Panc1 (cell line): Measurements from ENCODE around the gene PFDN4. TPM values are rescaled to one million over a fixed set of nuclear protein-coding genes. Genes with fewer than 3 reads are reported as not detected.

Experiments used
- ATAC-seq: fragments of 200-7000 bp; cut with Tn5 transposase; 2 replicates; pipeline ENCODE4 v1.9.1; 2020; ENCODE audit warnings: mild to moderate bottlenecking, moderate library complexity
- BruUV-seq: library from RNA; stranded (reverse); fragments of 400-500 nt; replicated peaks from 2 replicates; lab custom pipeline; 2021; lab: Mats Ljungman, UMichigan
- CTCF ChIA-PET: fragments of 300-600 bp; sonication (Branson Sonifier 250); formaldehyde crosslinking; loops from one replicate; lab custom pipeline; 2022; ENCODE audit warnings: antibody characterized with exemption; lab: Charles Lee
- POLR2A ChIA-PET: fragments of 300-600 bp; sonication (Branson Sonifier 250); formaldehyde crosslinking; loops from one replicate; lab custom pipeline; 2022; ENCODE audit warnings: antibody characterized with exemption; lab: Charles Lee
- DNase-seq: peaks from one replicate; pipeline ENCODE4 v3.0.0-alpha.2; 2010; ENCODE audit warnings: low read depth, low spot score
- H3K27ac ChIP-seq: 2 replicates; pipeline ENCODE4 v1.5.1; 2011; ENCODE audit warnings: mild to moderate bottlenecking, low read length, inconsistent platforms
- H3K27me3 ChIP-seq: fragments of 200-500 bp; sonication (Bioruptor generic); 2 replicates; pipeline ENCODE4 v1.6.0; 2014; ENCODE audit warnings: low read length, inconsistent platforms; ENCODE audit not compliant: control insufficient read depth, insufficient read depth
- H3K36me3 ChIP-seq: fragments of 200-500 bp; sonication (Bioruptor generic); 2 replicates; pipeline ENCODE4 v1.5.1; 2014; ENCODE audit warnings: inconsistent platforms, mild to moderate bottlenecking, low read length, moderate library complexity; ENCODE audit not compliant: control insufficient read depth, insufficient read depth
- H3K4me1 ChIP-seq: 2 replicates; pipeline ENCODE4 v1.5.1; 2011; ENCODE audit warnings: inconsistent platforms, mild to moderate bottlenecking, low read length, moderate library complexity; ENCODE audit not compliant: control insufficient read depth, insufficient read depth
- H3K4me3 ChIP-seq, 2 experiments: 2 replicates each; pipeline ENCODE4 v1.5.1; 2011 to 2012; ENCODE audit warnings: low read depth in 2 of 2, low read length in 2 of 2, mild to moderate bottlenecking in 2 of 2, inconsistent platforms in 1 of 2, moderate library complexity in 1 of 2
- H3K9me3 ChIP-seq: fragments of 200-500 bp; sonication (Bioruptor generic); 2 replicates; pipeline ENCODE4 v1.5.1; 2014; ENCODE audit warnings: low read depth, mild to moderate bottlenecking, inconsistent platforms, low read length, moderate library complexity; ENCODE audit not compliant: control insufficient read depth, insufficient read depth
- CTCF ChIP-seq: fragments of 450-650 bp; IDR thresholded peaks from 2 replicates; pipeline ENCODE4 v1.5.1; 2017; ENCODE audit warnings: mild to moderate bottlenecking
- POLR2AphosphoS5 ChIP-seq: IDR thresholded peaks from 2 replicates; pipeline ENCODE4 v1.6.1; 2012; ENCODE audit warnings: mild to moderate bottlenecking, low read depth, low read length, moderate library complexity
- REST ChIP-seq, 2 experiments: IDR thresholded peaks; 2 replicates each; pipeline ENCODE4 v1.6.1; 2011 to 2012; ENCODE audit warnings: low read depth in 2 of 2, control low read depth in 1 of 2, low read length in 1 of 2, mild to moderate bottlenecking in 1 of 2, moderate library complexity in 1 of 2; ENCODE audit not compliant: insufficient read depth in 1 of 2
- SIN3A ChIP-seq: IDR thresholded peaks from 2 replicates; pipeline ENCODE4 v1.6.1; 2012; ENCODE audit warnings: low read depth, mild to moderate bottlenecking, low read length, moderate library complexity, borderline replicate concordance; ENCODE audit not compliant: insufficient read depth
- TCF7L2 ChIP-seq: IDR thresholded peaks from 2 replicates; pipeline ENCODE4 v1.6.1; 2011; ENCODE audit warnings: mild to moderate bottlenecking, low read depth, low read length, inconsistent platforms
- in situ Hi-C: cut with HindIII; loops from 2 replicates; pipeline ENCODE4 v1.10.0; 2016; ENCODE audit warnings: low sequenced_read_pairs, low pct_unique_long_range_greater_than_20kb
- intact Hi-C: fragments of 100-400 bp; cut with micrococcal nuclease; formaldehyde crosslinking; loops from one replicate; pipeline ENCODE4 v1.10.0; 2022; ENCODE audit not compliant: unreplicated experiment
- total RNA-seq: library from RNA; stranded (reverse); gene quantifications from one replicate; pipeline ENCODE4 v1.2.1, GENCODE V29; 2021; ENCODE audit not compliant: unreplicated experiment

The PFDN4 gene
- total RNA-seq, 1 experiment from 2014 or later: 48.2 TPM

- in situ Hi-C loops (no loop called here), intact Hi-C loops (no loop called here)
- Histone ChIP-seq H3K27ac (no peak overlapping the region), H3K36me3 (no peaks in the 10 kb centered on the region), H3K4me1 (peaks cover 7% of the 10 kb centered on the region), H3K4me3 (no peak overlapping the region), H3K9me3 (no peaks in the 10 kb centered on the region), H3K27me3 (peaks cover 7% of the 10 kb centered on the region)
- no peak for ATAC-seq
- CTCF ChIA-PET: no interaction called here
- TF ChIP-seq POLR2AphosphoS5: no peak
- TF ChIP-seq SIN3A: no peak
- no peak for TF ChIP-seq REST (IDR thresholded peaks at IDR 0.05; ENCODE audit: insufficient read depth in 1 of 2, low read depth in 2 of 2, low read length in 1 of 2)
- TF ChIP-seq CTCF: no peak
- TF ChIP-seq TCF7L2: no peak
- BruUV-seq: no TSS peak
- POLR2A ChIA-PET: no interaction called here
- DNase-seq: no peak
Observed at GRCh38 chr20:54165803-54166202, 42.1 kb upstream of the PFDN4 start.

- Histone ChIP-seq H3K4me1 (peaks cover 7% of the 10 kb centered on the region), H3K27ac (no peak overlapping the region), H3K27me3 (peaks cover 13% of the 10 kb centered on the region), H3K36me3 (no peaks in the 10 kb centered on the region), H3K9me3 (no peaks in the 10 kb centered on the region), H3K4me3 (no peak overlapping the region)
- no peak for TF ChIP-seq SIN3A
- no peak for TF ChIP-seq CTCF
- no peak for TF ChIP-seq REST (IDR thresholded peaks at IDR 0.05; ENCODE audit: insufficient read depth in 1 of 2, low read depth in 2 of 2, low read length in 1 of 2)
- no peak for TF ChIP-seq POLR2AphosphoS5
- no peak for TF ChIP-seq TCF7L2
- ChIA-PET POLR2A (no interaction called here), CTCF (no interaction called here)
- intact Hi-C loops: no loop called here
- BruUV-seq: no TSS peak
- no peak for DNase-seq
- in situ Hi-C loops: no loop called here
- ATAC-seq: no peak
Observed at GRCh38 chr20:54166987-54167662, 40.8 kb upstream of the PFDN4 start.
